ENCODE results near the gene KAT2B. TPM values are rescaled to one million over a fixed set of nuclear protein-coding genes. Genes with fewer than 3 reads are reported as not detected.

The KAT2B gene
- total and polyA plus RNA-seq, 4 experiments from 2014 or later = 4.3 to 85.9 (median 46.4) TPM

DNA sequence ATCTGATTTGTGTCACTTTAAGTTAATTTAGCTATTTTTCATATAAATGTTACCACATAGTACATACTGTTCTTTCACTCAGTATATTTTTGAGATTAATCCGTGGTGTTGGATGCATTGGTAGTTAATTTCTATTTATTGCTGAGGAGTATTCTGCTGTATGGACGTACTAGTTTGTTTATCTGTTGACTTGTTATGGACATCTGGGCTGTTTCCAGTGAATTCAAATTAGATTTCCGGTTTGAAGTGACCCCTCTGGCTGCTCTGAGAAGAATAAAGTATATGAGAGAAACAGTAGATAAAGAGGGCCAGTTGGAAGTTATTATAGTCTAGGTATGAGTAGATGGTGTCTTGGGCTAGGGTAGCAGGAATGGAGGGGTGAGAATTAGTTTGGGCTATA, 15.6 kb downstream of the KAT2B start:
- Mint-ChIP-seq H3K4me3 (no peak overlapping the region), H3K36me3 (peaks cover 4 to 9% of the 10 kb centered on the region in 2 donors), H3K4me1 (peaks cover 26 to 45% (median 34%) of the 10 kb centered on the region in 4 donors), H3K9me3 (peaks cover 0 to 6% (median 0%) of the 10 kb centered on the region in 8 donors), H3K27ac (no peak overlapping the region), H3K27me3 (no peaks in the 10 kb centered on the region)
- ChIA-PET POLR2A (ENCODE audit: partially characterized antibody) (interaction anchor here (1.2 to 5.4 kb wide), 4 partner anchors 12 to 108 kb away, joined by 3 to 35 read pairs (median 9); partner anchors contain the start of gene KAT2B), CTCF (ENCODE audit: partially characterized antibody) (no interaction called here)
- no peak for DNase-seq
- H3K4me3 ChIP-seq (ENCODE audit: low read length in 2 of 2) = no peak overlapping the region
- H3K9me3 ChIP-seq (ENCODE audit: control insufficient read depth in 1 of 2, low read length in 2 of 2) = no peaks in the 10 kb centered on the region
- peaks cover 74% of the 10 kb centered on the region for H3K4me1 ChIP-seq (ENCODE audit: insufficient read depth, low read length)
- H3K36me3 ChIP-seq (ENCODE audit: insufficient read depth, low read length) = no peaks in the 10 kb centered on the region
- intact Hi-C loops (cut with micrococcal nuclease) = loop anchor here (2.0 kb wide), 1 partner anchor 15 kb away; the partner anchor contains the start of gene KAT2B
- peak overlapping the region; percentile 48 for H3K27ac ChIP-seq (ENCODE audit: low read depth, low read length)
- H3K27me3 ChIP-seq (ENCODE audit: insufficient read depth, low read length) = no peaks in the 10 kb centered on the region

DNA sequence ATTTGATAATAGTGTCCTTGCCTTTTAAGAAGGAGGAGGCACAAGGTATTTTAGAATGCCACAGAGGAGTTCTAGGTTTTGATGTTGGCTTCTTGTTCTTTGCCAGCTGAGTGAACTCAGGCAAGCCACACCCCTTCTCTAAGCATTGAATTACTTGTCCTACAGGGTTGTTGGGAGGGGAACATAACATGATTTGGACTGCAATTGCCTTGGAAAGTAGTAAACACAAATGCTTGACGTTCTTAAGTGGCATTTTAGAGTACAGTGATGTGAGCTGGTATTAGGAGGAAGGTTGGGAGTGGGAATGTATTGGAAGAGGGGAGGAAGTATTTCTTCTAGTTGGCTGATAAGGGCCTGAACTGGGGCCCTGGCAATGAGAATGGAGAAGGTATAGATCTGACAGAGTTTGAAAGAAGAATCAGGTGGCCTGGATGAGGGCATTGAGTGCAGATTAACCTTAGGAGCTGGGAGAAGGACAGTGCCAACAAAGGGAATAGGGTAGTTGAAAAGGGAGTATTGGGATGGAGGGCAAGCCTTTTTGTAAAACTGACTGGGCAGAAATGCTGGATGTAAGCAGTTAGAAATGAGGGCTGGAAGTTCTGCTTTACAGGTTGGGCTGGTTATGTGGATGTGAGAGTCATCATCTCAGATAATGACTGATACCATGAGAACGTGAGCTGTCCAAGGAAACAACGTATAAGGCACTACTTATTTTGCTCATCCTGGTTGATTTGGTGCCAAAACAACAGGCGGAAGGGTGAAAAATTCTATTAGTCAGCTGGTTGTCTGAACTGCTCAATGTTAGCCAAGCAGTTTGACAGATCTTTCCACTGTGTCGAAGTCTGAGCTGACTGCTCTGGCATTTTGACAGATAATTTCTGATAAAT, 16.7 kb downstream of the KAT2B start:
- H3K36me3 Mint-ChIP-seq = peaks cover under 1 to 5% of the 10 kb centered on the region in 2 donors
- ChIA-PET CTCF (ENCODE audit: partially characterized antibody) (no interaction called here), POLR2A (ENCODE audit: partially characterized antibody) (interaction anchor here (0.9 to 5.4 kb wide), 2 partner anchors 13 to 16 kb away, joined by 3 to 35 read pairs; partner anchors contain the start of gene KAT2B)
- Histone ChIP-seq H3K27ac (ENCODE audit: low read depth, low read length) (peak overlapping the region; percentile 43), H3K4me1 (ENCODE audit: insufficient read depth, low read length) (peaks cover 70% of the 10 kb centered on the region), H3K36me3 (ENCODE audit: insufficient read depth, low read length) (no peaks in the 10 kb centered on the region), H3K9me3 (ENCODE audit: control insufficient read depth in 1 of 2, low read length in 2 of 2) (no peaks in the 10 kb centered on the region), H3K4me3 (ENCODE audit: low read length in 2 of 2) (no peak overlapping the region), H3K27me3 (ENCODE audit: insufficient read depth, low read length) (no peaks in the 10 kb centered on the region)
- H3K27ac Mint-ChIP-seq = peak overlapping the region in 1 of 7 donors; percentile 9
- H3K9me3 Mint-ChIP-seq = peaks cover 0 to 3% (median 0%) of the 10 kb centered on the region in 8 donors
- intact Hi-C loops (cut with micrococcal nuclease) = no loop called here
- peak overlapping the region in 1 of 8 donors; percentile 27 for H3K4me3 Mint-ChIP-seq
- H3K4me1 Mint-ChIP-seq = peaks cover 26 to 41% (median 30%) of the 10 kb centered on the region in 4 donors
- H3K27me3 Mint-ChIP-seq = no peaks in the 10 kb centered on the region
- DNase-seq = peak in 1 of 5 donors; percentile 45

DNA sequence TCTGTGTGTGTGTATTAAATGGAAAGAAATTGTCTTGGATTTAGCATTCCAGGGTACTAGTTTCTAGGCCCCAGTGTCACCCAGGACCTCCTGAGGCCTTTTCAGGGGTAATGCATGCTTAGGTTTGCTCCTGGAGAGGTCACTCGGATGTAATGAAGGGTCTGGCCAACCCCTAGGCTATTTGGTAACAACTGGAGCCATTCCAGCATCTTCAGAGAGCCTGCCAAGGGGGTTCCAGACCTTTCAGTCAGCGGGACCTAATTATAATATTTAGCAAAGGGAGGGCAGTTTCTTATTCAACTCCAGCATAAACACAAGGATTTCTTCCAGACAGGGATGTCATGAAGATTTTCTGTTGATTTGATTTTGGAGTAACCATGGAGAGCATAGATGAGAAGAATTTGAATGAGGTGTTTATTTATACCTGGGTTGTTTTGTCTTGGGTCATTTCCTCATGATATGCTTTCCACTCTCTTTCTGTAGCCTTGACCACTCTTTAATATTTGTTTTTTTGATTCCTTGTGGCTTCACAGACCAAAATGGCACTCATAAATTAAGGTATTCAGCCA, 17.4 kb downstream of the KAT2B start:
- peak overlapping the region; percentile 43 for H3K27ac ChIP-seq (ENCODE audit: low read depth, low read length)
- H3K36me3 ChIP-seq (ENCODE audit: insufficient read depth, low read length) = no peaks in the 10 kb centered on the region
- no peak overlapping the region for H3K4me3 ChIP-seq (ENCODE audit: low read length in 2 of 2)
- no peaks in the 10 kb centered on the region for H3K27me3 ChIP-seq (ENCODE audit: insufficient read depth, low read length)
- POLR2A ChIA-PET (ENCODE audit: partially characterized antibody) = interaction anchor here (0.9 to 5.4 kb wide), 4 partner anchors 14 to 108 kb away, joined by 3 to 35 read pairs (median 4); partner anchors contain the start of gene KAT2B
- Mint-ChIP-seq H3K27ac (peak overlapping the region in 5 of 7 donors; percentile 27 to 81 (median 57)), H3K4me3 (peak overlapping the region in 1 of 8 donors; percentile 27), H3K9me3 (peaks cover 0 to 3% (median 0%) of the 10 kb centered on the region in 8 donors), H3K27me3 (no peaks in the 10 kb centered on the region), H3K36me3 (peaks cover 0 to 5% of the 10 kb centered on the region in 2 donors), H3K4me1 (peaks cover 26 to 37% (median 30%) of the 10 kb centered on the region in 4 donors)
- H3K4me1 ChIP-seq (ENCODE audit: insufficient read depth, low read length) = peaks cover 68% of the 10 kb centered on the region
- intact Hi-C loops (cut with micrococcal nuclease) = no loop called here
- DNase-seq = no peak
- CTCF ChIA-PET (ENCODE audit: partially characterized antibody) = no interaction called here
- no peaks in the 10 kb centered on the region for H3K9me3 ChIP-seq (ENCODE audit: control insufficient read depth in 1 of 2, low read length in 2 of 2)

DNA sequence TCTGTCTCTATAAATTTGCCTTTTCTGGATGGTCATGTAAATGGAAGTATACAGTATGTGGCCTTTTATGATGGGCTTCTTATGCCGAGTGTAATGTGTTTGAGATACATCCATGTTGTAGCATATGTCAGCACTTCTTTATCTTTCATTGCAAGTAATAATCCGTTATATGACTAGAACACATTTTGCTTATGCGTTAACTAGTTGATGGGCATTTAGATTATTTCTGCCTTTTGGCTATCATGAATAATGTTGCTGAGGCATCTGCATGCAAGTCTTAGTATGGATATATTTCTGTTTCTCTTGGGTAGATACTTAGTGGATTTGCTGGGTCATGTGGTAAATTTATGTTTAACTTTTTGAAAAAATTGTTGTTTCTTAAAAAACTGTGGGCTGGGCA, 19.7 kb downstream of the KAT2B start:
- Histone ChIP-seq H3K36me3 (ENCODE audit: insufficient read depth, low read length) (no peaks in the 10 kb centered on the region), H3K27me3 (ENCODE audit: insufficient read depth, low read length) (no peaks in the 10 kb centered on the region), H3K4me1 (ENCODE audit: insufficient read depth, low read length) (peaks cover 77% of the 10 kb centered on the region), H3K27ac (ENCODE audit: low read depth, low read length) (no peak overlapping the region), H3K9me3 (ENCODE audit: control insufficient read depth in 1 of 2, low read length in 2 of 2) (no peaks in the 10 kb centered on the region), H3K4me3 (ENCODE audit: low read length in 2 of 2) (no peak overlapping the region)
- DNase-seq = no peak
- H3K27ac Mint-ChIP-seq = peak overlapping the region in 4 of 7 donors; percentile 2 to 69 (median 50)
- POLR2A ChIA-PET (ENCODE audit: partially characterized antibody) = interaction anchor here (1.6 kb wide), 1 partner anchor 19 kb away, joined by 7 read pairs; the partner anchor contains the start of gene KAT2B
- CTCF ChIA-PET (ENCODE audit: partially characterized antibody) = no interaction called here
- peaks cover 3 to 5% of the 10 kb centered on the region in 2 donors for H3K36me3 Mint-ChIP-seq
- H3K4me1 Mint-ChIP-seq = peaks cover 36 to 50% (median 40%) of the 10 kb centered on the region in 4 donors
- no peaks in the 10 kb centered on the region for H3K27me3 Mint-ChIP-seq
- peak overlapping the region in 3 of 8 donors; percentile 41 to 60 (median 56) for H3K4me3 Mint-ChIP-seq
- H3K9me3 Mint-ChIP-seq = peaks cover 0 to 3% (median 0%) of the 10 kb centered on the region in 8 donors
- intact Hi-C loops (cut with micrococcal nuclease) = no loop called here

- Mint-ChIP-seq H3K27ac (peak overlapping the region; percentile 1 to 76 (median 71)), H3K4me1 (peaks cover 45 to 62% (median 51%) of the 10 kb centered on the region in 4 donors), H3K9me3 (peaks cover 0 to 3% (median 0%) of the 10 kb centered on the region in 8 donors), H3K4me3 (peak overlapping the region in 7 of 8 donors; percentile 3 to 79 (median 49)), H3K36me3 (peaks cover 3 to 5% of the 10 kb centered on the region in 2 donors), H3K27me3 (no peaks in the 10 kb centered on the region)
- H3K4me3 ChIP-seq (ENCODE audit: low read length in 2 of 2) = no peak overlapping the region
- intact Hi-C loops (cut with micrococcal nuclease) = no loop called here
- ChIA-PET POLR2A (ENCODE audit: partially characterized antibody) (interaction anchor here (1.6 kb wide), 1 partner anchor 21 kb away, joined by 7 read pairs; the partner anchor contains the start of gene KAT2B), CTCF (ENCODE audit: partially characterized antibody) (no interaction called here)
- peaks cover 77% of the 10 kb centered on the region for H3K4me1 ChIP-seq (ENCODE audit: insufficient read depth, low read length)
- H3K9me3 ChIP-seq (ENCODE audit: control insufficient read depth in 1 of 2, low read length in 2 of 2) = no peaks in the 10 kb centered on the region
- H3K27me3 ChIP-seq (ENCODE audit: insufficient read depth, low read length) = no peaks in the 10 kb centered on the region
- H3K36me3 ChIP-seq (ENCODE audit: insufficient read depth, low read length) = no peaks in the 10 kb centered on the region
- H3K27ac ChIP-seq (ENCODE audit: low read depth, low read length) = peak overlapping the region; percentile 11
- no peak for DNase-seq
These were observed 20.9 kb downstream of the KAT2B start for GRCh38 chr3:20060974-20061685.

GRCh38 chr3:20062996-20063395, 22.8 kb downstream of the KAT2B start:
- DNase-seq = no peak
- Histone ChIP-seq H3K36me3 (ENCODE audit: insufficient read depth, low read length) (no peaks in the 10 kb centered on the region), H3K27me3 (ENCODE audit: insufficient read depth, low read length) (no peaks in the 10 kb centered on the region), H3K4me1 (ENCODE audit: insufficient read depth, low read length) (peaks cover 63% of the 10 kb centered on the region), H3K4me3 (ENCODE audit: low read length in 2 of 2) (no peak overlapping the region), H3K27ac (ENCODE audit: low read depth, low read length) (no peak overlapping the region), H3K9me3 (ENCODE audit: control insufficient read depth in 1 of 2, low read length in 2 of 2) (no peaks in the 10 kb centered on the region)
- Mint-ChIP-seq H3K9me3 (peaks cover 0 to 3% (median 0%) of the 10 kb centered on the region in 8 donors), H3K4me1 (peaks cover 47 to 74% (median 57%) of the 10 kb centered on the region in 4 donors), H3K27me3 (no peaks in the 10 kb centered on the region), H3K4me3 (peak overlapping the region in 1 of 8 donors; percentile 6), H3K36me3 (peaks cover 3 to 5% of the 10 kb centered on the region in 2 donors), H3K27ac (peak overlapping the region in 2 of 7 donors; percentile 47 to 66)
- ChIA-PET POLR2A (ENCODE audit: partially characterized antibody) (interaction anchor here (1.0 to 2.7 kb wide), 2 partner anchors 17 to 22 kb away, joined by 3 to 9 read pairs; partner anchors contain the start of gene KAT2B), CTCF (ENCODE audit: partially characterized antibody) (interaction anchor here (1.4 kb wide), 1 partner anchor 21 kb away, joined by 3 read pairs; no protein-coding TSS in a partner anchor)
- intact Hi-C loops (cut with micrococcal nuclease) = no loop called here
